ENCODE results near the gene WT1.

DNA sequence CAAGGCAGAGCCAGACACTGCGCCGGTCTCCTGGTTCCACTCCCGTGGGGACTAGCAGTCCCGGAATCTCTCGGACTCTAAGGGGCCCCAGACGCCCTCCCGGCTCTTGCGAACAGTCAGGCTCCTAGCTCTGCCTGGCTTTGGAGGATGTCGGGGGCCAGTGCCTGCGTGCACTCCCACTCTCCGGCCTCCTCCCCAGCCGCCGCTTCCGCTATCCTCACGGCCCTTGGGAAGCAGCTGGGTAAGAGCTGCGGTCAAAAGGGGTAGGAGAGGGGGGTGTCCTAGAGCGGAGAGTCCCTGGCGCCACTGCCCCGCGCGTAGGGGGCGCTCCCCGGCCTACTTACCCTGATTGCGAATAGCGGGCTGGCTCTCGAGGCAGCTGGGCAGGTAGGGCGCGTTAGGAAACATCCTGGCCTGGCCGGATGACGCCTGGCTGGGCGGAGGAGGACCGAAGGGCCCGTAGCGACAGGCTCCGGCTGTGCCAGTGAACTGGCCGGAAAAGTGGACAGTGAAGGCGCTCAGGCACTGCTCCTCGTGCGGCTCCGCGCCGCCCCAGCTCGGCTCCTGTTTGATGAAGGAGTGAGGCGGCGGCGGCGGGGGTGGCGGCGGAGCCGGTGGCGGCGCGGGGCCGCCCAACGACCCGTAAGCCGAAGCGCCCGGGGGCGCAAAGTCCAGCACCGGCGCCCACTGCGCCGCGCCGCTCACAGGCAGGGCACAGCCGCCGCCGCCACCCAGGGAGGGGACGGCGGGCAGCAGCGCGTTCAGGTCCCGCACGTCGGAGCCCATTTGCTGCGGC, 785 bp downstream of the WT1 start:
- TF ChIP-seq, protein P1, sequence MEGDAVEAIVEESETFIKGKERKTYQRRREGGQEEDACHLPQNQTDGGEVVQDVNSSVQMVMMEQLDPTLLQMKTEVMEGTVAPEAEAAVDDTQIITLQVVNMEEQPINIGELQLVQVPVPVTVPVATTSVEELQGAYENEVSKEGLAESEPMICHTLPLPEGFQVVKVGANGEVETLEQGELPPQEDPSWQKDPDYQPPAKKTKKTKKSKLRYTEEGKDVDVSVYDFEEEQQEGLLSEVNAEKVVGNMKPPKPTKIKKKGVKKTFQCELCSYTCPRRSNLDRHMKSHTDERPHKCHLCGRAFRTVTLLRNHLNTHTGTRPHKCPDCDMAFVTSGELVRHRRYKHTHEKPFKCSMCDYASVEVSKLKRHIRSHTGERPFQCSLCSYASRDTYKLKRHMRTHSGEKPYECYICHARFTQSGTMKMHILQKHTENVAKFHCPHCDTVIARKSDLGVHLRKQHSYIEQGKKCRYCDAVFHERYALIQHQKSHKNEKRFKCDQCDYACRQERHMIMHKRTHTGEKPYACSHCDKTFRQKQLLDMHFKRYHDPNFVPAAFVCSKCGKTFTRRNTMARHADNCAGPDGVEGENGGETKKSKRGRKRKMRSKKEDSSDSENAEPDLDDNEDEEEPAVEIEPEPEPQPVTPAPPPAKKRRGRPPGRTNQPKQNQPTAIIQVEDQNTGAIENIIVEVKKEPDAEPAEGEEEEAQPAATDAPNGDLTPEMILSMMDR (IDR thresholded peaks at IDR 0.05) = peak; percentile 36
- TF ChIP-seq EZH2 (IDR thresholded peaks at IDR 0.05) = peak; percentile 94
